AG10803 (cell line): ENCODE data around the gene WIPI1.

Source experiments
- DNase-seq: peaks from one replicate; pipeline ENCODE4 v3.0.0; 2010; ENCODE audit warnings: low read depth
- H3K4me3 ChIP-seq: 2 replicates; pipeline ENCODE4 v1.5.1; 2011; ENCODE audit warnings: mild to moderate bottlenecking, low read length, control low read depth
- CTCF ChIP-seq: conservative IDR thresholded peaks from 2 replicates; pipeline ENCODE4 v1.5.1; 2011; ENCODE audit warnings: mild to moderate bottlenecking, low read length, control low read depth, inconsistent platforms

The WIPI1 gene

GRCh38 chr17:68453991-68454665 is 3.2 kb downstream of the WIPI1 start:
- DNase-seq: no peak
- H3K4me3 ChIP-seq: no peak overlapping the region
- no peak for TF ChIP-seq CTCF

GRCh38 chr17:68452724-68453290 is 4.5 kb downstream of the WIPI1 start:
- no peak for DNase-seq
- H3K4me3 ChIP-seq: no peak overlapping the region
- no peak for TF ChIP-seq CTCF

GRCh38 chr17:68451670-68452354 is 5.5 kb downstream of the WIPI1 start:
- no peak for TF ChIP-seq CTCF
- no peak overlapping the region for H3K4me3 ChIP-seq
- DNase-seq: no peak

- no peak overlapping the region for H3K4me3 ChIP-seq
- no peak for DNase-seq
- TF ChIP-seq CTCF: no peak
These were observed 6.5 kb downstream of the WIPI1 start for GRCh38 chr17:68450801-68451200.

- TF ChIP-seq CTCF: no peak
- DNase-seq: no peak
These were observed 6.9 kb downstream of the WIPI1 start for GRCh38 chr17:68450391-68450790.

GRCh38 chr17:68449021-68449739 is 8.1 kb downstream of the WIPI1 start:
- DNase-seq: no peak
- TF ChIP-seq CTCF: no peak
- no peak overlapping the region for H3K4me3 ChIP-seq

More at GRCh38 chr17:68450391-68450790, 6.9 kb downstream of the WIPI1 start:
- no peak overlapping the region for H3K4me3 ChIP-seq
